ENCODE data around the gene EPO. TPM values are rescaled to one million over a fixed set of nuclear protein-coding genes. Genes with fewer than 3 reads are reported as not detected.

Gene EPO
- total and polyA plus RNA-seq, 2 of the 8 experiments (the other 6 are each of a cell fraction or from before 2014, with no cell fraction given): 0.42 to 0.95 TPM

DNA sequence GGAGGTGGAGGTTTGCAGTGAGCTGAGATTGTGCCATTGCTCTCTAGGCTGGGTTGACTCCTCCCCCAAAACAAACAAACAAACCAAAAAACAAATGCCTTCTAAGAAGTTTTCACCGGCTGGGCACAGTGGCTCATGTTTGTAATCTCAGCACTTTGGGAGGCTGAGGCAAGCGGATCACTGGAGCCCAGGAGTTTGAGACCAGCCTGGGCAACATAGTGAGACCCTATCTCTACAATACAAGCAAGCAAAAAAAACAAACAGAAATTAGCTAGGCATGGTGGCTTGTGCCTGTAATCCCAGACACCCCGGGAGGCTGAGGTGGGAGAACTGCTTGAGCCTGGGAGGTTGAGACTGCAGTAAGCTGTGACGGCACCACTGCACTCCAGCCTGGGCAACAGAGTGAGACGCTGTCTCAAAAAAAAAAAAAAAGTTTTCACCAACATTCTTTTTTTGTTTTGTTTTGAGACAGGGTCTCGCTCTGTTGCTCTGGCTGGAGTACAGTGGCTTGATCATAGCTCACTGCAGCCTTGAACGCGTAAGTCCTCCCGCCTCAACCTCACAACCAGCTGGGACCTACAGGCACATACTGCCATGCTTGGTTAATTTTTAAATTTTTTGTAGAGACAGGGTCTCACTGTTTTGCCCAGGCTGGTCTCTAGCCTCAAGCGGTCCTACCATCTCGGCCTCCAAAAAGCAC is 11.8 kb downstream of the EPO start:
- H3K23me2 ChIP-seq (ENCODE audit: low read depth, low read length): no peaks in the 10 kb centered on the region
- FAIRE-seq (no peak), DNase-seq (ENCODE audit: low read depth in 1 of 2, low spot score in 2 of 2) (no peak)
- no peak overlapping the region for H3K18ac ChIP-seq (ENCODE audit: extremely low read depth, low read length)
- H3K9me3 ChIP-seq (ENCODE audit: insufficient read depth in 2 of 2, low read depth in 1 of 2, low read length in 1 of 2): no peaks in the 10 kb centered on the region
- H3K4me2 ChIP-seq (ENCODE audit: insufficient read depth in 1 of 2, low read depth in 2 of 2, low read length in 2 of 2): no peak overlapping the region
- H4K20me1 ChIP-seq (replicated peaks in 1 of 2; ENCODE audit: control insufficient read depth in 1 of 2, insufficient read depth in 2 of 2, low read length in 2 of 2): no peaks in the 10 kb centered on the region
- H3K9ac ChIP-seq (replicated peaks in 1 of 4; ENCODE audit: extremely low read depth in 1 of 4, low read depth in 3 of 4, low read length in 3 of 4): no peak overlapping the region
- H2BK5ac ChIP-seq (ENCODE audit: low read depth, low read length): no peak overlapping the region
- H3K79me2 ChIP-seq (ENCODE audit: control insufficient read depth in 1 of 2, insufficient read depth in 2 of 2, low read length in 2 of 2): no peaks in the 10 kb centered on the region
- no peak overlapping the region for H3K14ac ChIP-seq (ENCODE audit: insufficient read length)
- H2BK12ac ChIP-seq (ENCODE audit: low read depth, low read length): no peak overlapping the region
- H3K27me3 ChIP-seq (replicated peaks in 1 of 4; ENCODE audit: control insufficient read depth in 3 of 4, extremely low read depth in 1 of 4, insufficient read depth in 3 of 4, low read length in 3 of 4): no peaks in the 10 kb centered on the region; a peak in 1 of 7 replicates
- no peaks in the 10 kb centered on the region for H3K4me1 ChIP-seq (replicated peaks in 1 of 4; ENCODE audit: control insufficient read depth in 3 of 4, insufficient read depth in 4 of 4, low read length in 3 of 4)
- ChIA-PET CTCF (ENCODE audit: partially characterized antibody) (interaction anchor here (0.6 to 1.9 kb wide), 4 partner anchors 10 to 174 kb away, joined by 3 to 9 read pairs (median 4); no protein-coding TSS in a partner anchor), POLR2A (ENCODE audit: partially characterized antibody) (interaction anchor here (1.3 kb wide), 1 partner anchor 26 kb away, joined by 4 read pairs; the partner anchor contains the start of gene POP7)
- H2BK120ac ChIP-seq (replicated peaks; ENCODE audit: low read depth, low read length): no peak overlapping the region
- no peaks in the 10 kb centered on the region for H3K36me3 ChIP-seq (ENCODE audit: control insufficient read depth in 2 of 4, insufficient read depth in 4 of 4, low read length in 3 of 4)
- no peak overlapping the region for H2BK15ac ChIP-seq (ENCODE audit: low read length)
- no peak overlapping the region for H4K91ac ChIP-seq (replicated peaks; ENCODE audit: insufficient read length, low read length)
- H3K56ac ChIP-seq (replicated peaks; ENCODE audit: insufficient read length, low read depth, low read length): no peak overlapping the region
- H3K4ac ChIP-seq (replicated peaks; ENCODE audit: insufficient read length, low read depth, low read length): no peak overlapping the region
- H4K8ac ChIP-seq (ENCODE audit: extremely low read depth, insufficient read depth, low read length): no peak overlapping the region
- no peak overlapping the region for H2BK20ac ChIP-seq (ENCODE audit: low read length)
- no peak overlapping the region for H3K27ac ChIP-seq (ENCODE audit: low read depth, low read length)
- H3K23ac ChIP-seq (ENCODE audit: insufficient read length): no peak overlapping the region
- no peak overlapping the region for H2AFZ ChIP-seq (ENCODE audit: low read length)
- no peak overlapping the region for H4K5ac ChIP-seq (ENCODE audit: insufficient read length, low read depth, low read length)
- no peaks in the 10 kb centered on the region for H3K79me1 ChIP-seq (ENCODE audit: low read depth, low read length)
- 94% methylated on average over 7 of the region's 11 CpGs; no CpG with 5 or more reads in 1 of the 2 experiments for WGBS, 2 experiments (ENCODE audit: extremely low coverage in 1 of 2, insufficient coverage in 1 of 2, insufficient read length in 1 of 2, insufficient replicate concordance in 2 of 2, low coverage in 1 of 2, low lambda C conversion rate in 2 of 2, missing lambda C conversion rate in 1 of 2)
- H3K4me3 ChIP-seq (ENCODE audit: extremely low read depth in 1 of 4, insufficient read depth in 2 of 4, low read depth in 3 of 4, low read length in 4 of 4): no peak overlapping the region
- H2AK5ac ChIP-seq (ENCODE audit: low read depth, low read length): no peak overlapping the region
- TF ChIP-seq ASH2L (IDR thresholded peaks at IDR 0.05; ENCODE audit: low read length) (no peak), BCL11A (IDR thresholded peaks at IDR 0.05; ENCODE audit: low read depth in 2 of 2, low read length in 2 of 2) (no peak), USF2 (IDR thresholded peaks at IDR 0.05; ENCODE audit: low read length) (no peak), JUN (IDR thresholded peaks at IDR 0.05; ENCODE audit: low read depth, low read length) (no peak), JUND (IDR thresholded peaks at IDR 0.05; ENCODE audit: low read length) (no peak), YY1 (IDR thresholded peaks at IDR 0.05; ENCODE audit: low read depth, low read length) (no peak), SRF (IDR thresholded peaks at IDR 0.05; ENCODE audit: low read depth, low read length) (no peak), POU5F1 (IDR thresholded peaks at IDR 0.05; ENCODE audit: low read depth, low read length) (no peak), RNF2 (IDR thresholded peaks at IDR 0.05; ENCODE audit: borderline replicate concordance, low read depth, low read length, missing control alignments, poor library complexity, severe bottlenecking) (no peak), CREB1 (IDR thresholded peaks at IDR 0.05) (no peak), CHD1 (IDR thresholded peaks at IDR 0.05; ENCODE audit: low read depth, low read length) (no peak), RBBP5 (IDR thresholded peaks at IDR 0.05; ENCODE audit: borderline replicate concordance, low read depth, low read length) (no peak), ZNF274 (IDR thresholded peaks at IDR 0.05; ENCODE audit: borderline replicate concordance, extremely low read depth, low read length) (no peak)

Data from H1 (cell line).